Measurements from ENCODE around the gene DGKB. TPM values are rescaled to one million over a fixed set of nuclear protein-coding genes. Genes with fewer than 3 reads are reported as not detected.

DGKB gene
- total and polyA plus RNA-seq, 2 donors (not counting 1 experiment from before 2014, with no cell fraction given) = 0.31 TPM; not detected in 1

DNA sequence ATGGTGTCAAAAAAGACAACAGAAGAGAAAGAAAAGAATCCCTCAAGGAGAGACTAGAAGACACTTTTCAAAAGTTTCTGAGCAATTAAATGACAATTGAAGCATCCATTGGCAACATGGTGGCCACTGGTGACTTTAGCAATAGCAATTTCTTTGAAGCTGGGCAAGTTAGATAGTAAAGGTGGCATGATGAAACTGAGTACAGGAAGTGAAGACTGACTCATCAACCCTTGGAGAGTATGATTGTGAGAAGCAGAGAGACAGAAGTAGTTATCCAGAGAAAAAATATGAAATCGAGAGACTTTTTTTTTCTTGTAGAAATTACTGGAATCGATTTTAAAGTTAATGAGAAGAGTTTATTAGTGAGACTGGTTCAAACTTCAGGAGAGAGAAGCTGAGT is 52.5 kb downstream of the DGKB start:
- no peak overlapping the region for H2AFZ ChIP-seq (ENCODE audit: low read length)
- no peaks in the 10 kb centered on the region for H3K36me3 ChIP-seq (ENCODE audit: control insufficient read depth, insufficient read depth, low read length)
- no peak for TF ChIP-seq EZH2 (IDR thresholded peaks at IDR 0.05; ENCODE audit: low read length, missing control alignments)
- TF ChIP-seq, protein P1, sequence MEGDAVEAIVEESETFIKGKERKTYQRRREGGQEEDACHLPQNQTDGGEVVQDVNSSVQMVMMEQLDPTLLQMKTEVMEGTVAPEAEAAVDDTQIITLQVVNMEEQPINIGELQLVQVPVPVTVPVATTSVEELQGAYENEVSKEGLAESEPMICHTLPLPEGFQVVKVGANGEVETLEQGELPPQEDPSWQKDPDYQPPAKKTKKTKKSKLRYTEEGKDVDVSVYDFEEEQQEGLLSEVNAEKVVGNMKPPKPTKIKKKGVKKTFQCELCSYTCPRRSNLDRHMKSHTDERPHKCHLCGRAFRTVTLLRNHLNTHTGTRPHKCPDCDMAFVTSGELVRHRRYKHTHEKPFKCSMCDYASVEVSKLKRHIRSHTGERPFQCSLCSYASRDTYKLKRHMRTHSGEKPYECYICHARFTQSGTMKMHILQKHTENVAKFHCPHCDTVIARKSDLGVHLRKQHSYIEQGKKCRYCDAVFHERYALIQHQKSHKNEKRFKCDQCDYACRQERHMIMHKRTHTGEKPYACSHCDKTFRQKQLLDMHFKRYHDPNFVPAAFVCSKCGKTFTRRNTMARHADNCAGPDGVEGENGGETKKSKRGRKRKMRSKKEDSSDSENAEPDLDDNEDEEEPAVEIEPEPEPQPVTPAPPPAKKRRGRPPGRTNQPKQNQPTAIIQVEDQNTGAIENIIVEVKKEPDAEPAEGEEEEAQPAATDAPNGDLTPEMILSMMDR (conservative IDR thresholded peaks at IDR 0.05 in 1 of 2, IDR thresholded peaks at IDR 0.05 in 1 of 2; ENCODE audit: low read depth in 1 of 2, low read length in 2 of 2) = no peak
- H3K9ac ChIP-seq (ENCODE audit: insufficient read depth, low read length) = no peak overlapping the region
- no peaks in the 10 kb centered on the region for H3K79me2 ChIP-seq (ENCODE audit: control insufficient read depth, insufficient read depth, low read length)
- H3K27ac ChIP-seq (ENCODE audit: insufficient read depth, low read length) = no peak overlapping the region
- H3K4me3 ChIP-seq (replicated peaks in 1 of 4; ENCODE audit: control extremely low read depth in 1 of 4, insufficient read depth in 1 of 4, low read depth in 3 of 4, low read length in 4 of 4) = no peak overlapping the region
- no peaks in the 10 kb centered on the region for H4K20me1 ChIP-seq (ENCODE audit: control insufficient read depth, extremely low read depth, insufficient read depth, low read length)
- no peak overlapping the region for H3K4me2 ChIP-seq (ENCODE audit: extremely low read depth, insufficient read depth, low read length)
- H3K4me1 ChIP-seq (ENCODE audit: control insufficient read depth, extremely low read depth, insufficient read depth, low read length) = no peaks in the 10 kb centered on the region
- H3K27me3 ChIP-seq (ENCODE audit: control insufficient read depth, insufficient read depth, low read length) = no peaks in the 10 kb centered on the region
- DNase-seq (ENCODE audit: low read depth in 2 of 2) = no peak
- no peaks in the 10 kb centered on the region for H3K9me3 ChIP-seq (ENCODE audit: control insufficient read depth, insufficient read depth, low read depth, low read length)

DNA sequence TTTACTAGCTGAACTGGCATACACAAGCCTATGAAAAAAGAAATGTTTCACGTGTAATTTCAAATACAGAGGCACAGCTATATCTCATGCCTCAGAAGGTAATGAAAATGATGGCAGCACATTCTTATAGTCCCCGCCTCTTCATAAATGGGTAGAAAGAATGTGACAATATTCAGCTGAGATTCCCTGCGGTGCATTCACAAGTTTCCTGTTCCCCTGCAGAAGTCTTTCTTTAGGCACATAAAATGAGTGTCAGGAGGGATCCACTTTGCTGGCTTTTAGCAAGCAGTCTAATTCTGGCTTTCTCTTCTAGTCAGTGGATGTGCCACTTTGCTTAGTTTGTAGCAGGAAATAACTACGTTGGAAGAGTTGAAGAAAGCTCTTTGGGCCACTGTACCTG is 56.1 kb downstream of the DGKB start:
- no peak overlapping the region for H3K9ac ChIP-seq (ENCODE audit: insufficient read depth, low read length)
- H3K4me1 ChIP-seq (ENCODE audit: control insufficient read depth, extremely low read depth, insufficient read depth, low read length) = no peaks in the 10 kb centered on the region
- TF ChIP-seq, protein P1 (conservative IDR thresholded peaks at IDR 0.05 in 1 of 2, IDR thresholded peaks at IDR 0.05 in 1 of 2; ENCODE audit: low read depth in 1 of 2, low read length in 2 of 2) = no peak
- no peak for TF ChIP-seq EZH2 (IDR thresholded peaks at IDR 0.05; ENCODE audit: low read length, missing control alignments)
- H3K4me3 ChIP-seq (replicated peaks in 1 of 4; ENCODE audit: control extremely low read depth in 1 of 4, insufficient read depth in 1 of 4, low read depth in 3 of 4, low read length in 4 of 4) = no peak overlapping the region
- H3K36me3 ChIP-seq (ENCODE audit: control insufficient read depth, insufficient read depth, low read length) = no peaks in the 10 kb centered on the region
- no peaks in the 10 kb centered on the region for H3K79me2 ChIP-seq (ENCODE audit: control insufficient read depth, insufficient read depth, low read length)
- no peak overlapping the region for H3K4me2 ChIP-seq (ENCODE audit: extremely low read depth, insufficient read depth, low read length)
- H3K9me3 ChIP-seq (ENCODE audit: control insufficient read depth, insufficient read depth, low read depth, low read length) = no peaks in the 10 kb centered on the region
- no peak for DNase-seq (ENCODE audit: low read depth in 2 of 2)
- H3K27me3 ChIP-seq (ENCODE audit: control insufficient read depth, insufficient read depth, low read length) = no peaks in the 10 kb centered on the region
- H4K20me1 ChIP-seq (ENCODE audit: control insufficient read depth, extremely low read depth, insufficient read depth, low read length) = no peaks in the 10 kb centered on the region
- no peak overlapping the region for H3K27ac ChIP-seq (ENCODE audit: insufficient read depth, low read length)
- no peak overlapping the region for H2AFZ ChIP-seq (ENCODE audit: low read length)

DNA sequence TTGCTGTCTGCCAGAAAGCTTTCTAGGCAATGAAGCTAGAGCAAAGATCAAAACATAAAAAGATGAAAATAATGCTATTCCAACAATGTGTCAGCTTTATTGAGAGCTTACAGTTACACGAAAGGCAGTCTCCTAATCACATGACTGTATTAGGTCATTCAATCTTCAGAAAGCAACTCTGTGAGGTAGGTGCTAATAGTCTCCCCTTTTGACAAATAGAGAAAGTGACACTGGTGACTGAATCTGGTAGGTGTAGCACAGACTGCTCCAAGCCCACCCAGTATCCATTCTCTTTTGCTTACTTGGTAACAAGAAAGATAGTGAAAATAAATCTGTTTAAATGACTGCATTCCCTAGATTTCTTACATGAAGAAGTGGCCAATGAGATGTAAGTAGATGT is 58.8 kb downstream of the DGKB start:
- H3K4me1 ChIP-seq (ENCODE audit: control insufficient read depth, extremely low read depth, insufficient read depth, low read length) = no peaks in the 10 kb centered on the region
- H3K79me2 ChIP-seq (ENCODE audit: control insufficient read depth, insufficient read depth, low read length) = no peaks in the 10 kb centered on the region
- H3K27ac ChIP-seq (ENCODE audit: insufficient read depth, low read length) = no peak overlapping the region
- H3K9ac ChIP-seq (ENCODE audit: insufficient read depth, low read length) = no peak overlapping the region
- H3K27me3 ChIP-seq (ENCODE audit: control insufficient read depth, insufficient read depth, low read length) = no peaks in the 10 kb centered on the region
- no peaks in the 10 kb centered on the region for H4K20me1 ChIP-seq (ENCODE audit: control insufficient read depth, extremely low read depth, insufficient read depth, low read length)
- no peak overlapping the region for H3K4me3 ChIP-seq (replicated peaks in 1 of 4; ENCODE audit: control extremely low read depth in 1 of 4, insufficient read depth in 1 of 4, low read depth in 3 of 4, low read length in 4 of 4)
- no peak overlapping the region for H3K4me2 ChIP-seq (ENCODE audit: extremely low read depth, insufficient read depth, low read length)
- TF ChIP-seq EZH2 (IDR thresholded peaks at IDR 0.05; ENCODE audit: low read length, missing control alignments) = no peak
- TF ChIP-seq, protein P1 (conservative IDR thresholded peaks at IDR 0.05 in 1 of 2, IDR thresholded peaks at IDR 0.05 in 1 of 2; ENCODE audit: low read depth in 1 of 2, low read length in 2 of 2) = no peak
- H3K9me3 ChIP-seq (ENCODE audit: control insufficient read depth, insufficient read depth, low read depth, low read length) = no peaks in the 10 kb centered on the region
- H3K36me3 ChIP-seq (ENCODE audit: control insufficient read depth, insufficient read depth, low read length) = no peaks in the 10 kb centered on the region
- no peak for DNase-seq (ENCODE audit: low read depth in 2 of 2)
- H2AFZ ChIP-seq (ENCODE audit: low read length) = no peak overlapping the region
